Stomach (tissue), 9 donors: ENCODE measurements around the gene C11orf91. TPM values are rescaled to one million over a fixed set of nuclear protein-coding genes. Genes with fewer than 3 reads are reported as not detected.

Experiments used
- DNase-seq, 2 donors: peaks; one replicate each; pipeline versions ENCODE4 v3.0.0 to v3.0.0-alpha.2; 2013 to 2019
- H3K27ac ChIP-seq, 5 donors: fragments of 200-600 bp in 4 of 5; sonication (generic) in 4 of 5; one replicate each; pipeline ENCODE4 v1.5.1; 2013 to 2019; ENCODE audit warnings: mild to moderate bottlenecking in 1 of 5, moderate library complexity in 1 of 5
- H3K27me3 ChIP-seq, 3 donors: fragments of 200-600 bp; sonication (generic); one replicate each; pipeline ENCODE4 v1.5.1; 2017 to 2019; ENCODE audit warnings: mixed run types in 1 of 3
- H3K36me3 ChIP-seq, 4 donors: fragments of 200-600 bp; sonication (generic); 1 replicate in 3 of 4; 2 replicates in 1 of 4; pipeline ENCODE4 v1.5.1; 2016 to 2019
- H3K4me1 ChIP-seq, 4 donors: fragments of 200-600 bp; sonication (generic); one replicate each; pipeline ENCODE4 v1.5.1; 2016 to 2019
- H3K4me3 ChIP-seq, 4 donors: fragments of 200-600 bp; sonication (generic) in 3 of 4; one replicate each; pipeline ENCODE4 v1.5.1; 2016 to 2019; ENCODE audit warnings: mild to moderate bottlenecking in 1 of 4
- H3K9me3 ChIP-seq, 4 donors: fragments of 200-600 bp; sonication (generic); one replicate each; pipeline ENCODE4 v1.5.1; 2016 to 2019
- CTCF ChIP-seq, 7 experiments: fragments of 450-650 bp in 4 of 7; fragments of 200-600 bp in 3 of 7; sonication (generic) in 3 of 7; IDR thresholded peaks; one replicate each; pipeline ENCODE4 v1.5.1; 2016 to 2019; ENCODE audit warnings: antibody characterized with exemption in 7 of 7, control low read depth in 2 of 7, mild to moderate bottlenecking in 1 of 7
- EP300 ChIP-seq: sonication (generic); formaldehyde crosslinking; IDR thresholded peaks from one replicate; pipeline ENCODE4 v1.6.1; 2017; ENCODE audit warnings: antibody characterized with exemption
- POLR2A ChIP-seq, 4 donors: fragments of 450-650 bp; IDR thresholded peaks; one replicate each; pipeline ENCODE4 v1.6.1; 2016; ENCODE audit warnings: antibody characterized with exemption in 4 of 4, control low read depth in 2 of 4, mild to moderate bottlenecking in 1 of 4, moderate library complexity in 1 of 4
- POLR2AphosphoS5 ChIP-seq, 3 donors: sonication (generic); formaldehyde crosslinking; IDR thresholded peaks; one replicate each; pipeline ENCODE4 v1.6.1; 2016; ENCODE audit warnings: antibody characterized with exemption in 3 of 3
- WGBS, 5 donors: extraction: QIAGEN DNeasy Blood & Tissue Kit in 3 of 5; methylation state at CpG; one replicate each; pipeline versions ENCODE4 v1.1.5 to v1.1.7; 2013 to 2018; 5-methylcytosine and 5-hydroxymethylcytosine counted together
- intact Hi-C: fragments of 100-400 bp; cut with DNase I; formaldehyde crosslinking; loops from one replicate; pipeline ENCODE4 v1.15.1; 2023; ENCODE audit warnings: low total_unique reads
- polyA plus RNA-seq, 3 donors: library from polyadenylated mRNA; stranded (reverse); fragments of 200-250 nt; gene quantifications; one replicate each; pipeline ENCODE4 v1.2.3, GENCODE V29; 2013
- total RNA-seq, 5 donors: library from RNA; depleted of rRNA; stranded (reverse); fragments of >200 nt; gene quantifications; one replicate each; pipeline versions ENCODE4 v1.1.0 to v1.2.3, GENCODE V29; 2014 to 2016
- donor health status: healthy with polysubstance abuse.
- donor health status: Bipolar disorder and iron deficiency.
- donor health status: healthy.

Gene C11orf91
- total and polyA plus RNA-seq, 8 donors = not detected

DNA sequence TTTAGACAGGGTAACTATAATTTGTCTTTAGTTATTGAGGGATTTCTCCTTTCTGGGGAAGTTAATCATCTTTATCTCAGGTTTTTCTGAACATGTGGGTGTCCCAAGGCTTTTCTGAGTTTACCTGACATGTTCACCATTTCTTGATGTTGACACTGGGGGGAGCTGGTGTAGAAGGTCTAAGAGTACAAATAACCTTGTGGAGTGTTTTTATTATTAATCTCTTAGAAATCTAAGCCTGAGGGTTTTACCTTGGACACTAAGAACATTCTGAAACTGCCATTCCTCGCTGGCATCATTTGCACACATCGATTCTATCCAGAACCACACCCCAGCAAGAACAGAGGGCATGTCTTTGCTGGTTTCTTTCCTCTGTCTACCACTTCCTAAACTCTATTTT lies 15.6 kb upstream of the C11orf91 start:
- 44 to 62% (median 49%) methylated on average over 2 of the region's 2 CpGs for WGBS, 5 donors
- Histone ChIP-seq H3K4me3 (no peak overlapping the region), H3K4me1 (peaks cover 6 to 70% (median 28%) of the 10 kb centered on the region in 4 donors), H3K36me3 (peaks cover 65 to 96% (median 91%) of the 10 kb centered on the region in 4 donors), H3K27ac (peak overlapping the region in 4 of 5 donors; percentile 23 to 64 (median 48)), H3K27me3 (no peaks in the 10 kb centered on the region), H3K9me3 (no peaks in the 10 kb centered on the region)
- intact Hi-C loops = no loop called here
- TF ChIP-seq POLR2A (IDR thresholded peaks at IDR 0.05) = no peak
- peak in 1 of 7 experiments; percentile 8 for TF ChIP-seq CTCF (IDR thresholded peaks at IDR 0.05)
- peak in 1 of 2 donors; percentile 51 for DNase-seq

DNA sequence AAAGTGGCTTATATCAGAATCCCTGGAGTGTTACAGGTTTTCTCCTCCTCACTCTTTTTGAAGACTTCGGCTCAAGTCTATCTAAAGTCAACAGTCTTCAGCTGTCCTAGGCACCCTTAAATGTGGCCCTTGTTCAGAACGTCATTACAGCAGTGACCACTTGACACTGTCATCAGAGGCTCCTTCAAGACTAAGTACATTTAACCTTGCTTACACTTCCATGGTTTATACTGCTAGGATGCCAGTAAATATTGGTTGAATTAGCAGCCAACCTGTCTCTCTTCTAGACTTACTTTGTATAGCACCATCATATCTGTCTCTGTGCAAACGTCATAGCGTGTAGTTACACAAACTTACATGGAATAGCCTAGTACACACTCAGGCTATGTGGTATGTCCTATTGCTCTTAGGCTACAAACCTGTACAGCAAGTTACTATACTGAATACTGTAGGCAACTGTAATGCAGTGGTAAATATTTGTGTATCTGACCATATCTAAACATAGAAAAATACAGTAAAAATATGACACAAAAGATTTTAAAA lies 13.3 kb upstream of the C11orf91 start:
- H3K27ac ChIP-seq = peak overlapping the region; percentile 35 to 64 (median 40)
- TF ChIP-seq POLR2AphosphoS5 (IDR thresholded peaks at IDR 0.05) = no peak
- TF ChIP-seq CTCF (IDR thresholded peaks at IDR 0.05) = no peak
- TF ChIP-seq POLR2A (IDR thresholded peaks at IDR 0.05) = no peak
- no peak for TF ChIP-seq EP300

DNA sequence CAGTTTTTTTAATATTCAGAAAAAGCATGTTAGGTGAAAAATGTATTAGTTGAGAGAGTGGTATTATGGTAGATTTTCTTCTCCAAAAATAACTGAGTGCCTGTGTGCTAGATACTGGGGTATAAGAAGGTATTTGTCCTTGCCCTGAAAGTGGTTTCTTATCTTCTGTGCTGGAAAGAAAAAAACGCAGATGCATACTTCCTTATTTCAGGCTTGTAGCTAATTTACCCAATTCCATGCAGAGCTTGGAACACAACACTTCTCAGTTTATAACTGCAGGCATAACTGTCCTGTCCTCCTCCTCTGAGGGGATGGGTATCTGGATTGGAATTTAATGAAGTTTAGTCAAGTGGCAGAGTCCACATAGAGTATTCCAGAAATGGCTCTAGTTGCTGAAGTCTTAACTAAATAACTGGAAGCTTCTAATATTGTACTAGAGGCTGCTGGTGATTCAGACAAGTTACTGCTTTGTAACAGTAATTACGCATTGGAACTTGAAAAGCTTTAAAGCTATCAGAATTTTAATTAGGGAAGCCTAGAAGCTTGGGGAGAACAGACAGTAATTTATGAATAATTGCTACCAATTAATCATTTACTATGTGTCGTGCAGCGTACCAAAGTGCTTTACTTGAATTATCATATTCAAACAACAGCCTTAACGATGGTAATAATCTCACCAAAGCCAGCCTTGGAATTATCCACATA lies 12.7 kb upstream of the C11orf91 start:
- Histone ChIP-seq H3K27me3 (no peaks in the 10 kb centered on the region), H3K27ac (peak overlapping the region in 4 of 5 donors; percentile 35 to 64 (median 38)), H3K9me3 (no peaks in the 10 kb centered on the region), H3K36me3 (peaks cover 53 to 94% (median 90%) of the 10 kb centered on the region in 4 donors), H3K4me1 (peaks cover 10 to 75% (median 21%) of the 10 kb centered on the region in 4 donors), H3K4me3 (no peak overlapping the region)
- no peak for TF ChIP-seq EP300
- TF ChIP-seq CTCF (IDR thresholded peaks at IDR 0.05) = no peak
- TF ChIP-seq POLR2AphosphoS5 (IDR thresholded peaks at IDR 0.05) = no peak
- TF ChIP-seq POLR2A (IDR thresholded peaks at IDR 0.05) = no peak
- 33 to 51% (median 37%) methylated on average over 5 of the region's 5 CpGs for WGBS, 5 donors
- no peak for DNase-seq
- intact Hi-C loops = no loop called here

More for the DNA sequence above, 13.3 kb upstream of the C11orf91 start:
- Histone ChIP-seq H3K36me3 (peaks cover 56 to 94% (median 90%) of the 10 kb centered on the region in 4 donors), H3K4me1 (peaks cover 10 to 69% (median 21%) of the 10 kb centered on the region in 4 donors), H3K9me3 (no peaks in the 10 kb centered on the region), H3K4me3 (no peak overlapping the region), H3K27me3 (no peaks in the 10 kb centered on the region)
- intact Hi-C loops = no loop called here
- DNase-seq = no peak
- WGBS, 5 donors = 36 to 59% (median 43%) methylated on average over 4 of the region's 4 CpGs

DNA sequence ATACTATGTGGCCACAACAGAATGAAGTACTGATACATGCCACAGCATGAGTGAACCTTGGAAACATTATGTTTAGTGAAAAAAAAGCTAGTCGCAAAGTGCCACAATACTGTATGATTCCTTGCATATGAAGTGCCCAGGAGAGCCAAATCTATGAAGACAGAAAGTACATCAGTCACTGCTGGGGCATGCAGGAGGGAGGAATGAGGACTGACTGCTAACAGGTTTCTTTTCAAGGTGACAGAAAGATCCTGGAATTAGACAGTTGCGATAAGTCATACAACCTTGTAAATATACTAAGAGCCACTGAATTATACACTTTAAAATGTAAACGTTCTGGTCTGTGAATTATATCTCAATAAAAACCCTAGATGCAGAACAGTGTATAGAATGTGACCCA lies 11.8 kb upstream of the C11orf91 start:
- peaks cover 46 to 94% (median 88%) of the 10 kb centered on the region in 4 donors for H3K36me3 ChIP-seq
- H3K4me3 ChIP-seq = no peak overlapping the region
- H3K27me3 ChIP-seq = no peaks in the 10 kb centered on the region
- H3K4me1 ChIP-seq = peaks cover 12 to 75% (median 21%) of the 10 kb centered on the region in 4 donors
- no peaks in the 10 kb centered on the region for H3K9me3 ChIP-seq
- TF ChIP-seq POLR2AphosphoS5 (IDR thresholded peaks at IDR 0.05) = no peak
- TF ChIP-seq CTCF (IDR thresholded peaks at IDR 0.05) = no peak
- DNase-seq = no peak
- 75 to 86% (median 80%) methylated on average over 3 of the region's 3 CpGs for WGBS, 5 donors
- H3K27ac ChIP-seq = no peak overlapping the region
- intact Hi-C loops = no loop called here
